HepG2 (cell line): ENCODE data around the gene CNTNAP1. TPM values are rescaled to one million over a fixed set of nuclear protein-coding genes. Genes with fewer than 3 reads are reported as not detected.

ENCODE experiments used
- ELF1 ChIP-seq: sonication (generic); formaldehyde crosslinking; IDR thresholded peaks from 2 replicates; pipeline ENCODE4 v1.4.0; 2020; ENCODE audit warnings: missing genetic modification reagents
- FOSL1 ChIP-seq: sonication (generic); formaldehyde crosslinking; IDR thresholded peaks from 2 replicates; pipeline ENCODE4 v1.9.0; 2021; ENCODE audit warnings: missing genetic modification reagents, borderline replicate concordance
- MEIS1 ChIP-seq: sonication (generic); formaldehyde crosslinking; IDR thresholded peaks from 2 replicates; pipeline ENCODE4 v1.9.0; 2021; ENCODE audit warnings: mild to moderate bottlenecking, missing genetic modification reagents, moderate library complexity, borderline replicate concordance
- NFYC ChIP-seq: IDR thresholded peaks from 2 replicates; pipeline ENCODE4 v1.6.1; 2016; ENCODE audit warnings: missing genetic modification reagents, missing compliant biosample characterization
- NONO ChIP-seq, 2 experiments: fragments of 450-650 bp in 1 of 2; sonication (generic) in 1 of 2; formaldehyde crosslinking in 1 of 2; IDR thresholded peaks in 1 of 2; conservative IDR thresholded peaks in 1 of 2; 2 replicates each; pipeline versions ENCODE4 v1.6.1 to v1.8.0; 2017 to 2022; ENCODE audit warnings: mild to moderate bottlenecking in 1 of 2, missing genetic modification reagents in 1 of 2, moderate library complexity in 1 of 2
- RXRB ChIP-seq: IDR thresholded peaks from 2 replicates; pipeline ENCODE4 v1.6.1; 2016; ENCODE audit warnings: borderline replicate concordance, missing genetic modification reagents, missing compliant biosample characterization
- SNRNP70 ChIP-seq: fragments of 200-400 bp; formaldehyde crosslinking; IDR thresholded peaks from 2 replicates; pipeline ENCODE4 v1.6.1; 2017; ENCODE audit warnings: mild to moderate bottlenecking, low read depth, low read length, moderate library complexity
- ZNF124 ChIP-seq: sonication (generic); formaldehyde crosslinking; IDR thresholded peaks from 2 replicates; pipeline ENCODE4 v1.4.0; 2020; ENCODE audit warnings: missing genetic modification reagents
- ZNF546 ChIP-seq: sonication (generic); formaldehyde crosslinking; conservative IDR thresholded peaks from 2 replicates; pipeline ENCODE4 v1.8.1; 2023; ENCODE audit warnings: mild to moderate bottlenecking, missing genetic modification reagents
- polyA plus RNA-seq, 8 experiments: library from polyadenylated mRNA; depleted of rRNA in 3 of 8; stranded (reverse) in 7 of 8; unstranded in 1 of 8; fragments of >200 nt; fragmentation: Illumina TruSeq in 4 of 8; extraction: Trizol in 4 of 8; gene quantifications; 2 replicates each; pipeline versions ENCODE4 v1.2.1 to v1.2.3, GENCODE V29; 2011 to 2016; ENCODE audit warnings: low read depth in 4 of 8, missing spikeins in 1 of 8, mixed read lengths in 1 of 8; ENCODE audit not compliant: insufficient read depth in 1 of 8
- total RNA-seq, 5 experiments: library from RNA; depleted of rRNA; stranded (reverse); fragments of >200 nt; fragmentation: Illumina TruSeq; extraction: Trizol; gene quantifications; 2 replicates each; pipeline ENCODE4 v1.2.3, GENCODE V29; 2016; ENCODE audit warnings: low read depth in 1 of 5
- TF ChIP-seq, protein P1 (sequence below): sonication (generic); formaldehyde crosslinking; IDR thresholded peaks from 2 replicates; pipeline ENCODE4 v1.4.0; 2020; ENCODE audit warnings: missing genetic modification reagents
- TF ChIP-seq, protein P2 (sequence below): sonication (generic); formaldehyde crosslinking; IDR thresholded peaks from 2 replicates; pipeline ENCODE4 v1.4.0; 2020; ENCODE audit warnings: missing genetic modification reagents, borderline replicate concordance
- TF ChIP-seq, protein P3 (sequence below): sonication (generic); formaldehyde crosslinking; IDR thresholded peaks from 2 replicates; pipeline ENCODE4 v1.9.0; 2021; ENCODE audit warnings: missing genetic modification reagents, borderline replicate concordance

CNTNAP1 gene
- total and polyA plus RNA-seq, 2 of the 13 experiments (the other 11 are each of a cell fraction or from before 2014, with no cell fraction given) = 4.5 to 7.7 TPM

DNA sequence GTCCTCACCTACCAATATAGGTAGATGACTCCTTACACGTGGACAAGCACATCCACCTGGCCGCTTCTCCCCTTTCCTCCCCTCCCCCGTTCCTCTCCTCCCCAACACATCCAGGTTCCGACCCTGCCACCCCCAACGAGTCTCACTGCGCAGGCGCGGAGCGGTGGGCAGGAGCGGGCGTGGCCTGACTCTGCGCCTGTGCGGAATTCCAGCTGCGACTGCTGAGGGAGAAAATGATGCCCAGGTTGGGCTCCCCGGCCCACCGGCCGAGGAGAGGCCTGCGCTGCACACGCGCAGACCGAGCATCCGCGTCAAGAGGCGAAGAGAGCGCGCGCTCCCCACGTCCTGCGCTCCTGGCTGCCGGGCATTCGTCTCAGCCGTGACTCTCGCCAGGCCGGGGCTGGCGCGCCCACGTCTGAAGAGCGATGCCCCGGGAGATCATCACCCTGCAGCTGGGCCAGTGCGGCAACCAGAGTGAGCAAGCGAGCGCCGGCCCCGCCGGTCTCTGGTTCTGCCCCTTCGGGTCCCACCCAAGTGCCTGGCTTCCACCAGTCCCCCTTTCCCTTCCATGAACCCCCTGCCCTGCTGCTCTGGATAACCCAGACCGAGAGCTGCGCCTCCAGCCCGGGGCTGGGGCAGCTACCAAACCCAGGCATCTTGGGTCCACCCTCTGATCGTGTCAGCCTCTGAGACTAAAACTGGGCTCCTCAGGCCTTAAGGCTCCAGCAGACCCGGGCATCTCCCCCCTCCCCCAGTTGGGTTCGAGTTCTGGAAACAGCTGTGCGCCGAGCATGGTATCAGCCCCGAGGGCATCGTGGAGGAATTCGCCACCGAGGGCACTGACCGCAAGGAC is 23.0 kb upstream of the CNTNAP1 start, which contains the start of gene TUBG2 (continued):
- TF ChIP-seq, protein P1, sequence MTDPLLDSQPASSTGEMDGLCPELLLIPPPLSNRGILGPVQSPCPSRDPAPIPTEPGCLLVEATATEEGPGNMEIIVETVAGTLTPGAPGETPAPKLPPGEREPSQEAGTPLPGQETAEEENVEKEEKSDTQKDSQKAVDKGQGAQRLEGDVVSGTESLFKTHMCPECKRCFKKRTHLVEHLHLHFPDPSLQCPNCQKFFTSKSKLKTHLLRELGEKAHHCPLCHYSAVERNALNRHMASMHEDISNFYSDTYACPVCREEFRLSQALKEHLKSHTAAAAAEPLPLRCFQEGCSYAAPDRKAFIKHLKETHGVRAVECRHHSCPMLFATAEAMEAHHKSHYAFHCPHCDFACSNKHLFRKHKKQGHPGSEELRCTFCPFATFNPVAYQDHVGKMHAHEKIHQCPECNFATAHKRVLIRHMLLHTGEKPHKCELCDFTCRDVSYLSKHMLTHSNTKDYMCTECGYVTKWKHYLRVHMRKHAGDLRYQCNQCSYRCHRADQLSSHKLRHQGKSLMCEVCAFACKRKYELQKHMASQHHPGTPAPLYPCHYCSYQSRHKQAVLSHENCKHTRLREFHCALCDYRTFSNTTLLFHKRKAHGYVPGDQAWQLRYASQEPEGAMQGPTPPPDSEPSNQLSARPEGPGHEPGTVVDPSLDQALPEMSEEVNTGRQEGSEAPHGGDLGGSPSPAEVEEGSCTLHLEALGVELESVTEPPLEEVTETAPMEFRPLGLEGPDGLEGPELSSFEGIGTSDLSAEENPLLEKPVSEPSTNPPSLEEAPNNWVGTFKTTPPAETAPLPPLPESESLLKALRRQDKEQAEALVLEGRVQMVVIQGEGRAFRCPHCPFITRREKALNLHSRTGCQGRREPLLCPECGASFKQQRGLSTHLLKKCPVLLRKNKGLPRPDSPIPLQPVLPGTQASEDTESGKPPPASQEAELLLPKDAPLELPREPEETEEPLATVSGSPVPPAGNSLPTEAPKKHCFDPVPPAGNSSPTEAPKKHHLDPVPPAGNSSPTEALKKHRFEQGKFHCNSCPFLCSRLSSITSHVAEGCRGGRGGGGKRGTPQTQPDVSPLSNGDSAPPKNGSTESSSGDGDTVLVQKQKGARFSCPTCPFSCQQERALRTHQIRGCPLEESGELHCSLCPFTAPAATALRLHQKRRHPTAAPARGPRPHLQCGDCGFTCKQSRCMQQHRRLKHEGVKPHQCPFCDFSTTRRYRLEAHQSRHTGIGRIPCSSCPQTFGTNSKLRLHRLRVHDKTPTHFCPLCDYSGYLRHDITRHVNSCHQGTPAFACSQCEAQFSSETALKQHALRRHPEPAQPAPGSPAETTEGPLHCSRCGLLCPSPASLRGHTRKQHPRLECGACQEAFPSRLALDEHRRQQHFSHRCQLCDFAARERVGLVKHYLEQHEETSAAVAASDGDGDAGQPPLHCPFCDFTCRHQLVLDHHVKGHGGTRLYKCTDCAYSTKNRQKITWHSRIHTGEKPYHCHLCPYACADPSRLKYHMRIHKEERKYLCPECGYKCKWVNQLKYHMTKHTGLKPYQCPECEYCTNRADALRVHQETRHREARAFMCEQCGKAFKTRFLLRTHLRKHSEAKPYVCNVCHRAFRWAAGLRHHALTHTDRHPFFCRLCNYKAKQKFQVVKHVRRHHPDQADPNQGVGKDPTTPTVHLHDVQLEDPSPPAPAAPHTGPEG (CRISPR knock-in tag) = no peak; the same call in 1 of the 2 replicates
- no peak for TF ChIP-seq ZNF546 (CRISPR knock-in tag)
- TF ChIP-seq NONO (IDR thresholded peaks at IDR 0.05) = no peak
- peak; percentile 87 for TF ChIP-seq NONO (CRISPR knock-in tag; conservative IDR thresholded peaks at IDR 0.05)
- TF ChIP-seq NFYC (CRISPR knock-in tag) = peak; percentile 51
- peak; percentile 65 for TF ChIP-seq RXRB (CRISPR knock-in tag)
- no peak for TF ChIP-seq SNRNP70
- peak; percentile 62 for TF ChIP-seq ELF1
- peak; percentile 44 for TF ChIP-seq MEIS1 (CRISPR knock-in tag)
- peak; percentile 83 for TF ChIP-seq ZNF124 (CRISPR knock-in tag)
- TF ChIP-seq FOSL1 (CRISPR knock-in tag) = no peak
- TF ChIP-seq, protein P2, sequence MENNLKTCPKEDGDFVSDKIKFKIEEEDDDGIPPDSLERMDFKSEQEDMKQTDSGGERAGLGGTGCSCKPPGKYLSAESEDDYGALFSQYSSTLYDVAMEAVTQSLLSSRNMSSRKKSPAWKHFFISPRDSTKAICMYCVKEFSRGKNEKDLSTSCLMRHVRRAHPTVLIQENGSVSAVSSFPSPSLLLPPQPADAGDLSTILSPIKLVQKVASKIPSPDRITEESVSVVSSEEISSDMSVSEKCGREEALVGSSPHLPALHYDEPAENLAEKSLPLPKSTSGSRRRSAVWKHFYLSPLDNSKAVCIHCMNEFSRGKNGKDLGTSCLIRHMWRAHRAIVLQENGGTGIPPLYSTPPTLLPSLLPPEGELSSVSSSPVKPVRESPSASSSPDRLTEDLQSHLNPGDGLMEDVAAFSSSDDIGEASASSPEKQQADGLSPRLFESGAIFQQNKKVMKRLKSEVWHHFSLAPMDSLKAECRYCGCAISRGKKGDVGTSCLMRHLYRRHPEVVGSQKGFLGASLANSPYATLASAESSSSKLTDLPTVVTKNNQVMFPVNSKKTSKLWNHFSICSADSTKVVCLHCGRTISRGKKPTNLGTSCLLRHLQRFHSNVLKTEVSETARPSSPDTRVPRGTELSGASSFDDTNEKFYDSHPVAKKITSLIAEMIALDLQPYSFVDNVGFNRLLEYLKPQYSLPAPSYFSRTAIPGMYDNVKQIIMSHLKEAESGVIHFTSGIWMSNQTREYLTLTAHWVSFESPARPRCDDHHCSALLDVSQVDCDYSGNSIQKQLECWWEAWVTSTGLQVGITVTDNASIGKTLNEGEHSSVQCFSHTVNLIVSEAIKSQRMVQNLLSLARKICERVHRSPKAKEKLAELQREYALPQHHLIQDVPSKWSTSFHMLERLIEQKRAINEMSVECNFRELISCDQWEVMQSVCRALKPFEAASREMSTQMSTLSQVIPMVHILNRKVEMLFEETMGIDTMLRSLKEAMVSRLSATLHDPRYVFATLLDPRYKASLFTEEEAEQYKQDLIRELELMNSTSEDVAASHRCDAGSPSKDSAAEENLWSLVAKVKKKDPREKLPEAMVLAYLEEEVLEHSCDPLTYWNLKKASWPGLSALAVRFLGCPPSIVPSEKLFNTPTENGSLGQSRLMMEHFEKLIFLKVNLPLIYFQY (CRISPR knock-in tag) = 0 out of 2 replicates have a peak, but pooled peaks have one; percentile 77
- TF ChIP-seq, protein P3, sequence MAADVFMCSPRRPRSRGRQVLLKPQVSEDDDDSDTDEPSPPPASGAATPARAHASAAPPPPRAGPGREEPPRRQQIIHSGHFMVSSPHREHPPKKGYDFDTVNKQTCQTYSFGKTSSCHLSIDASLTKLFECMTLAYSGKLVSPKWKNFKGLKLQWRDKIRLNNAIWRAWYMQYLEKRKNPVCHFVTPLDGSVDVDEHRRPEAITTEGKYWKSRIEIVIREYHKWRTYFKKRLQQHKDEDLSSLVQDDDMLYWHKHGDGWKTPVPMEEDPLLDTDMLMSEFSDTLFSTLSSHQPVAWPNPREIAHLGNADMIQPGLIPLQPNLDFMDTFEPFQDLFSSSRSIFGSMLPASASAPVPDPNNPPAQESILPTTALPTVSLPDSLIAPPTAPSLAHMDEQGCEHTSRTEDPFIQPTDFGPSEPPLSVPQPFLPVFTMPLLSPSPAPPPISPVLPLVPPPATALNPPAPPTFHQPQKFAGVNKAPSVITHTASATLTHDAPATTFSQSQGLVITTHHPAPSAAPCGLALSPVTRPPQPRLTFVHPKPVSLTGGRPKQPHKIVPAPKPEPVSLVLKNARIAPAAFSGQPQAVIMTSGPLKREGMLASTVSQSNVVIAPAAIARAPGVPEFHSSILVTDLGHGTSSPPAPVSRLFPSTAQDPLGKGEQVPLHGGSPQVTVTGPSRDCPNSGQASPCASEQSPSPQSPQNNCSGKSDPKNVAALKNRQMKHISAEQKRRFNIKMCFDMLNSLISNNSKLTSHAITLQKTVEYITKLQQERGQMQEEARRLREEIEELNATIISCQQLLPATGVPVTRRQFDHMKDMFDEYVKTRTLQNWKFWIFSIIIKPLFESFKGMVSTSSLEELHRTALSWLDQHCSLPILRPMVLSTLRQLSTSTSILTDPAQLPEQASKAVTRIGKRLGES (CRISPR knock-in tag) = no peak
